ENCODE results near the gene PARP8. TPM values are rescaled to one million over a fixed set of nuclear protein-coding genes. Genes with fewer than 3 reads are reported as not detected.
A peak's percentile ranks its signal among the peaks of the same experiment; 100 is the strongest.

PARP8 gene
- total and polyA plus RNA-seq, 4 donors: 11.6 to 59.4 (median 25.3) TPM

GRCh38 chr5:50738864-50739263, 72.4 kb downstream of the PARP8 start:
- Histone ChIP-seq H3K4me3 (no peak overlapping the region), H3K36me3 (ENCODE audit: control insufficient read depth in 4 of 4, insufficient read depth in 4 of 4, low read length in 4 of 4) (no peaks in the 10 kb centered on the region), H3K4me1 (ENCODE audit: control insufficient read depth in 5 of 5, insufficient read depth in 5 of 5, low read length in 5 of 5) (peaks cover 0 to under 1% (median 0%) of the 10 kb centered on the region in 5 donors), H3K9me3 (ENCODE audit: control insufficient read depth in 4 of 4, insufficient read depth in 3 of 4, low read length in 3 of 4) (no peaks in the 10 kb centered on the region), H3K27ac (ENCODE audit: low read depth in 1 of 2, low read length in 1 of 2) (no peak overlapping the region), H3K9ac (ENCODE audit: insufficient read depth in 1 of 2, low read length in 2 of 2) (no peak overlapping the region), H3K27me3 (ENCODE audit: control insufficient read depth in 3 of 3, insufficient read depth in 3 of 3, low read length in 2 of 3) (no peaks in the 10 kb centered on the region)
- ATAC-seq (ENCODE audit: insufficient read depth, low FRiP score) (no peak), DNase-seq (no peak)
- no peak for TF ChIP-seq CTCF (IDR thresholded peaks at IDR 0.05; ENCODE audit: control extremely low read depth, extremely low read depth)
- 94 to 100% methylated on average over 1 of the region's 1 CpG for WGBS, 2 donors

- no peaks in the 10 kb centered on the region for H3K36me3 ChIP-seq (ENCODE audit: control insufficient read depth in 4 of 4, insufficient read depth in 4 of 4, low read length in 4 of 4)
Measured at GRCh38 chr5:50740832-50741231, 74.4 kb downstream of the PARP8 start.

GRCh38 chr5:50744776-50745175, 78.3 kb downstream of the PARP8 start:
- Histone ChIP-seq H3K9me3 (ENCODE audit: control insufficient read depth in 4 of 4, insufficient read depth in 3 of 4, low read length in 3 of 4) (no peaks in the 10 kb centered on the region), H3K27ac (ENCODE audit: low read depth in 1 of 2, low read length in 1 of 2) (no peak overlapping the region), H3K4me1 (ENCODE audit: control insufficient read depth in 5 of 5, insufficient read depth in 5 of 5, low read length in 5 of 5) (peaks cover 0 to 6% (median 0%) of the 10 kb centered on the region in 5 donors), H3K36me3 (ENCODE audit: control insufficient read depth in 4 of 4, insufficient read depth in 4 of 4, low read length in 4 of 4) (no peaks in the 10 kb centered on the region), H3K4me3 (no peak overlapping the region), H3K27me3 (ENCODE audit: control insufficient read depth in 3 of 3, insufficient read depth in 3 of 3, low read length in 2 of 3) (no peaks in the 10 kb centered on the region), H3K9ac (ENCODE audit: insufficient read depth in 1 of 2, low read length in 2 of 2) (peak overlapping the region in 1 of 2 donors; percentile 17)
- no peak for TF ChIP-seq CTCF (IDR thresholded peaks at IDR 0.05; ENCODE audit: control extremely low read depth, extremely low read depth)
- ATAC-seq (ENCODE audit: insufficient read depth, low FRiP score) (peak; percentile 62), DNase-seq (no peak)
- WGBS, 2 donors: 8 to 13% methylated on average over 2 of the region's 2 CpGs

More at GRCh38 chr5:50740832-50741231, 74.4 kb downstream of the PARP8 start:
- no peak for TF ChIP-seq CTCF (IDR thresholded peaks at IDR 0.05; ENCODE audit: control extremely low read depth, extremely low read depth)
- ATAC-seq (ENCODE audit: insufficient read depth, low FRiP score): no peak
- Histone ChIP-seq H3K9ac (ENCODE audit: insufficient read depth in 1 of 2, low read length in 2 of 2) (no peak overlapping the region), H3K27ac (ENCODE audit: low read depth in 1 of 2, low read length in 1 of 2) (no peak overlapping the region), H3K27me3 (ENCODE audit: control insufficient read depth in 3 of 3, insufficient read depth in 3 of 3, low read length in 2 of 3) (no peaks in the 10 kb centered on the region), H3K4me1 (ENCODE audit: control insufficient read depth in 5 of 5, insufficient read depth in 5 of 5, low read length in 5 of 5) (peaks cover 0 to 6% (median 0%) of the 10 kb centered on the region in 5 donors), H3K9me3 (ENCODE audit: control insufficient read depth in 4 of 4, insufficient read depth in 3 of 4, low read length in 3 of 4) (no peaks in the 10 kb centered on the region), H3K4me3 (no peak overlapping the region)
- no peak for DNase-seq
- 94 to 95% methylated on average over 4 of the region's 4 CpGs for whole genome bisulfite sequencing, 2 donors
